ENCODE results near the gene EFNA4. TPM values are rescaled to one million over a fixed set of nuclear protein-coding genes. Genes with fewer than 3 reads are reported as not detected.
A peak's percentile ranks its signal among the peaks of the same experiment; 100 is the strongest.

EFNA4 gene
- total and polyA plus RNA-seq, 9 of the 15 experiments (the other 6 are each of a cell fraction or from before 2014, with no cell fraction given), result 0.68 to 7.4 (median 6.1) TPM

- TF ChIP-seq E2F6 (IDR thresholded peaks at IDR 0.05; ENCODE audit: borderline replicate concordance in 1 of 2, extremely low read depth in 1 of 2, insufficient read depth in 1 of 2, insufficient read length in 1 of 2, low read depth in 1 of 2, low read length in 1 of 2, poor library complexity in 1 of 2, severe bottlenecking in 1 of 2) (peak; percentile 64 to 79), ID3 (CRISPR knock-in tag; IDR thresholded peaks at IDR 0.05) (no peak), ID3 (tag; IDR thresholded peaks at IDR 0.05) (0 out of 2 replicates have a peak, but pooled peaks have one; percentile 29), ESRRA (IDR thresholded peaks at IDR 0.05; ENCODE audit: borderline replicate concordance, low read depth) (peak; percentile 65; the same call in 1 of the 2 replicates), SNIP1 (IDR thresholded peaks at IDR 0.05; ENCODE audit: low read depth) (no peak), PHF20 (IDR thresholded peaks at IDR 0.05; ENCODE audit: partially characterized antibody) (no peak), MED1 (CRISPR knock-in tag; IDR thresholded peaks at IDR 0.05; ENCODE audit: borderline replicate concordance) (no peak), HDAC3 (IDR thresholded peaks at IDR 0.05; ENCODE audit: borderline replicate concordance, partially characterized antibody) (no peak), ZFX (CRISPR knock-in tag; IDR thresholded peaks at IDR 0.05) (no peak), CHAMP1 (IDR thresholded peaks at IDR 0.05) (no peak), ZNF764 (CRISPR knock-in tag; IDR thresholded peaks at IDR 0.05; ENCODE audit: low read depth) (peak; percentile 88), TEAD4 (IDR thresholded peaks at IDR 0.05; ENCODE audit: low read length) (peak; percentile 32; the same call in 1 of the 2 replicates), TEAD4 (CRISPR knock-in tag; IDR thresholded peaks at IDR 0.05; ENCODE audit: borderline replicate concordance) (no peak), POLR2G (IDR thresholded peaks at IDR 0.05; ENCODE audit: low read depth, low read length) (no peak), GTF2F1 (IDR thresholded peaks at IDR 0.05; ENCODE audit: low read depth, low read length) (no peak), PTBP1 (IDR thresholded peaks at IDR 0.05; ENCODE audit: low read depth, low read length) (no peak), DPF2 (IDR thresholded peaks at IDR 0.05) (no peak), ZNF347 (CRISPR knock-in tag; IDR thresholded peaks at IDR 0.05; ENCODE audit: low read depth) (no peak), XRCC3 (IDR thresholded peaks at IDR 0.05) (no peak), EGR1 (conservative IDR thresholded peaks at IDR 0.05) (no peak), ZC3H4 (CRISPR knock-in tag; IDR thresholded peaks at IDR 0.05; ENCODE audit: borderline replicate concordance) (no peak), POLR2A (conservative IDR thresholded peaks at IDR 0.05) (no peak), NFIC (IDR thresholded peaks at IDR 0.05) (no peak), FOXO4 (CRISPR knock-in tag; IDR thresholded peaks at IDR 0.05) (no peak)
Measured at GRCh38 chr1:155091071-155092051, 27.8 kb downstream of the EFNA4 start (continued).

All from K562 (cell line).